NCI-H748 (cell line): ENCODE data around the gene TLCD2.
"Not testable (repeated sequence)": the region's sequence is repeated elsewhere in the genome, so short reads cannot be mapped to it uniquely, and the experiment has no call there.

Experiments used
- DNase-seq: peaks from one replicate; lab custom pipeline; 2025; ENCODE audit not compliant: unreplicated experiment; lab: John Stamatoyannopoulos, UW

The TLCD2 gene, protein sequence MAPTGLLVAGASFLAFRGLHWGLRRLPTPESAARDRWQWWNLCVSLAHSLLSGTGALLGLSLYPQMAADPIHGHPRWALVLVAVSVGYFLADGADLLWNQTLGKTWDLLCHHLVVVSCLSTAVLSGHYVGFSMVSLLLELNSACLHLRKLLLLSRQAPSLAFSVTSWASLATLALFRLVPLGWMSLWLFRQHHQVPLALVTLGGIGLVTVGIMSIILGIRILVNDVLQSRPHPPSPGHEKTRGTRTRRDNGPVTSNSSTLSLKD

GRCh38 chr17:1709971-1710806, at the start of gene TLCD2:
TLCD2 (minus strand) TSS chr17:1710377; CDS start chr17:1710242, 135 bp downstream.
- peak; percentile 70 for DNase-seq

GRCh38 chr17:1759529-1759928, 49.4 kb upstream of the TLCD2 start:
- DNase-seq: no peak

DNA sequence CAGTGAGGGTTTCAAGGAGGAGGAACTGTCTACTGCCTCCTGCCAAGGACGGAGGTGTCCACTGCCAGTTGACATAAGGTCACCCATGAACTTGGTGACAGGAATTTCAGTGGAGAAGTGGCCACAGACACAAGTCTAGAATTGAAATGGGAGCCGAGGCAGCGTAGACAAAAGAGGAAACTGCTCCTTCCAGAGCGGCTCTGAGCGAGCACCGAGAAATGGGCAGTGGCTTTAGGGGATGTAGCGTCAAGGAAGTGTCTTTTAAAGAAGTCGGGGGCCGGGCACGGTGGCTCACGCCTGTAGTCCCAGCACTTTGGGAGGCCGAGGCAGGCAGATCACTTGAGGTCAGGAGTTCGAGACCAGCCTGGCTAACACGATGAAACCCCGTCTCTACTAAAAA, 48.6 kb upstream of the TLCD2 start:
- DNase-seq: no peak

DNA sequence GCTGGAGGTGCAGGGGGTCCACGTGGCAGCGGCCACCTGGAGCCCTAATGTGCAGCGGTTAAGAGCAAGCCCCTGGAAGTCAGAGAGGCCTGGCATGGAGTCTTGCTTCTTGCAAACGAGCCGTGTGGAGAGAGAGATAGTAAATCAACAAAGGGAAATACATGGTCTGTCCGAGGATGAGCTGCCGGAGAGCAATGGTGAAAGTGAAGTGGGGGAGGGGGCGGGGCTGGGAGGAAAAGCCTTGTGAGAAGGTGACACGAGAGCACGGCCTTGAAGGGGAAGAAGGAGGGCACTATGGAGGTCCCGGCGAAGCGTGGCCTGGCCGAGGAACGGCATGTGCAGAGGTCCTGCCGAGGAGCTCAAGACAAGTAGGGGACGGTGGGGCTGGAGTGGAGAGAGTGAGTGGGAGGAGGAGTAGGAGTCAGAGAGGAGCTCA, 45.7 kb upstream of the TLCD2 start:
- DNase-seq: no peak

DNA sequence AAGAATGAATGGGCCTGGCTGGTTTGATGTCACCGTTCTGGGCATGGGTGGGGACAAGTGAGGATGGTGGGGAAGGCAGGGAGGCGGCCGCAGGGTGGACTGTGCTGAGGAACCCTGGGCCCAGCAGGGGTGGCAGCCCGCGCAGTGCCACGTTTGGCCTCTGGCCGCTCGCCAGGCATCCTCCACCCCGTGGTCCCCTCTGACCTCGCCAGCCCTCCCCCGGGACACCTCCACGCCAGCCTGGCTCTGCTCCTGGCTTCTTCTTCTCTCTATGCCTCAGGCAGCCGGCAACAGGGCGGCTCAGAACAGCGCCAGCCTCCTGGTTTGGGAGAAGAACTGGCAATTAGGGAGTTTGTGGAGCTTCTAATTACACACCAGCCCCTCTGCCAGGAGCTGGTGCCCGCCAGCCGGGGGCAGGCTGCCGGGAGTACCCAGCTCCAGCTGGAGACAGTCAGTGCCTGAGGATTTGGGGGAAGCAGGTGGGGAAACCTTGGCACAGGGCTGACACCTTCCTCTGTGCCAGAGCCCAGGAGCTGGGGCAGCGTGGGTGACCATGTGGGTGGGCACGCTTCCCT, 45.2 kb upstream of the TLCD2 start:
- no peak for DNase-seq

DNA sequence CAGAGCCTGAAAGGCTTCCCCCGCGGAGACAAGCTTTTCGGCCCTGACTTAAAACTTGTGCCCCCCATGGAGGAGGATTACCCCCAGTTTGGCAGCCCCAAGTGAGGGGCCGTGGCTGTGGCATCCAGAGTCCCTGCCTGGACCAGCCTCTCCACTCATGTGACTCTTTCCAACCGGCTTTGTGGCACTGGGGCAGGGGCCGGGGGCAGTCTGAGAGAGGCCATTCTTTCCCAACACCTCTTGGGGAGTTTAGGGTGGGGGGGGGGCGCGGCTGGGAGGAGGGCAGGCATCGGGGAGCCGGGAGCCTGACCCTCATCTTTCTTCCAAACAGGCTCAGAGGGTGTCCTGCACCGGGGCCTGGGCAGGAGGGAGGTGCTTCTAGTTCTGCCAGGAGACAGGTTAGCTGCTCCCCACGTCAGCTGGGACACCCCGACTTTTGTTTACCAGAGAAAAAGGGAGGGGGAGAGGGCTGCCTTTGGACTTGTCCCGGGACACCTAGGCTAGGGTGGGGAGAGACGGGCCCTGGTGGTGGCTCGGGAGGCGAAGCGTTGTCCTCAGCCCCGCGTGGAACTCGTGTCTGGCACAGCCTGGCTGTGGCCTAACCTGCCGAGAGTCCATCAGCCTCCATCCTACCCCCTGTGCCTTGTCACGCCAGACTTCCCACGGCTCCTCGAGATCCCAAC, 44.4 kb upstream of the TLCD2 start:
- DNase-seq: no peak

GRCh38 chr17:1753767-1754429, 43.7 kb upstream of the TLCD2 start:
- no peak for DNase-seq

GRCh38 chr17:1752425-1753262, 42.5 kb upstream of the TLCD2 start:
- DNase-seq: peak; percentile 64

GRCh38 chr17:1750628-1751027, 40.5 kb upstream of the TLCD2 start:
- no peak for DNase-seq

DNA sequence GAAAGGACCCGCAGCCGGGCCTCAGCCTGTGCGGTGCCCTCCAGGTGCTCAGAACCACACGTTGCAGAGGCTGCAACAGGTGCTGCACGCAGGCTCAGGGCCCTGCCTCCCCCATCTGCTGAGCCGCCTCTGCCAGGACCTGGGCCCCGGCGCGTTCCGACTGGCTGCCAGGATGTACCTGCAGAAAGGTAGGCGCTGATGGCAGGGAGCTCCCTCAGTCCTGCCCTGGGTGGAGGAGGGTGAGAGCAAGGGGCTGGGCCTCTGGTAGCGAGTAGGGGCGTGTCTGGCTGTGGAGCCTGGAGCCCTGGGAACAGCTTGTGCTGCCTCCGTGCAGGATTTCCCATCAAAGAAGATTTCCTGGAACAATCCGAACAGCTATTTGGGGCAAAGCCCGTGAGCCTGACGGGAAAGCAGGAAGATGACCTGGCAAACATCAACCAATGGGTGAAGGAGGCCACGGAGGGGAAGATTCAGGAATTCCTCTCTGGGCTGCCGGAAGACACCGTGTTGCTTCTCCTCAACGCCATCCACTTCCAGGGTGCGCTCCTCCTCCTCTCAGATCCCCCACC, 36.9 kb upstream of the TLCD2 start:
- peak; percentile 31 for DNase-seq

DNA sequence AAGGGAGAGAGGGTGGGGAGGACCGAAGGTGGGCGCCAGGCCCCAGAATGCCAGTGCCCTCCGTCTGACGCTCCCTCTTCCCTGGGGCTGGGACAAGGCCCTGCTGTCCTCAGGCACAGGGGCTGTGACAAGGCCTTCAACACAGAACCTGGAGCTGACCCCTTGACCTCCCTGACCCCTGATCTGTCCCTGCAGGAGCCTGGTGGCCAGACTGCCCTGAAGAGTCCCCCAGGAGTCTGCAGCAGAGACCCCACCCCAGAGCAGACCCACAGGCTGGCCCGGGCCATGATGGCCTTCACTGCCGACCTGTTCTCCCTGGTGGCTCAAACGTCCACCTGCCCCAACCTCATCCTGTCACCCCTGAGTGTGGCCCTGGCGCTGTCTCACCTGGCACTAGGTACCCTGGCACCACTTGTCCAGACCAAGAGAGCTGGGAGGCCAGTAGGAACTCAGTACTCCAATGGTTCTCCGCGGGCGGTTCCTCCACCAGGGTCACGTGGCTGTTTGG, 35.4 kb upstream of the TLCD2 start:
- DNase-seq: no peak

DNA sequence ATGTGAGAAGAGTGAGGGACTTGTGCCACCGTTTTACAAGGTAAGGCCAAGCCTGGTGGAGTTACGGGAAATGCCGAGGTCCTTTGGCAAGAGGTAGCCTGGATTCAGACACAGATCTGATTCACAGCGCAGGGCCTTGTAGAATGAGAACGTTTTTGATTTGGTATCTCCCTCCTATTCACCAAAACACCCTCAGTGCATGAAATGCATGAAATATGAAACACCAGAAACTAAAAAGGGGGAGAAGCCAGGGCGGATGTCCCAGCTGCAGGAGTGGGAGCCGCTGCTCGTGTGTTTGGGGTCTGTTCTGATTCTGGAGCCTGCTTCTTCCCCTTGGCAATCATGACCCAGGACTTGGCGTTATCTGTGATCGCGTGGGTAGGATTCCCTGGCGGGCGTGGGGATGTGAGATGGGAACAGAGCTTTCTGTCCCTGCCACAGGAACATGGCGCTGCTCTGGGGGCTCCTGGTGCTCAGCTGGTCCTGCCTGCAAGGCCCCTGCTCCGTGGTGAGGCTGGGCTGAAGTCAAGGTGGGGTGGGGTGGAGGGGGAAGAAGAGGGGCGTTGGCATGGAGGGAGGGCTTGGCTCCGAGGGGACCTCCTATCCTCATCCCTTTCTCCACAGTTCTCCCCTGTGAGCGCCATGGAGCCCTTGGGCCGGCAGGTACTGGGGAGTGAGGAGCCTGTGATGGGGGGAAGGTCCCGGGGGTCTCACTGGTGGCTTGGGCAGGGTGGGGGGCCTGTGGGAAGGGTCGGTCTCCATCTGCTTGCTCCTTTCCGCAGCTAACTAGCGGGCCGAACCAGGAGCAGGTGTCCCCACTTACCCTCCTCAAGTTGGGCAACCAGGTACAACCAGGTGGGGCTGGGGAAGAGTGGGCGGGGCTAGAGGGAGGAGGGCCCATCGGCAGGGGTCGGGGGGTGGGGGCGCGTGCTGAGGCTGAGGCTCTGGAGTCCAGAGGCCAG, 34.7 kb upstream of the TLCD2 start:
- no peak for DNase-seq

GRCh38 chr17:1743088-1743439, 32.9 kb upstream of the TLCD2 start:
- no peak for DNase-seq

DNA sequence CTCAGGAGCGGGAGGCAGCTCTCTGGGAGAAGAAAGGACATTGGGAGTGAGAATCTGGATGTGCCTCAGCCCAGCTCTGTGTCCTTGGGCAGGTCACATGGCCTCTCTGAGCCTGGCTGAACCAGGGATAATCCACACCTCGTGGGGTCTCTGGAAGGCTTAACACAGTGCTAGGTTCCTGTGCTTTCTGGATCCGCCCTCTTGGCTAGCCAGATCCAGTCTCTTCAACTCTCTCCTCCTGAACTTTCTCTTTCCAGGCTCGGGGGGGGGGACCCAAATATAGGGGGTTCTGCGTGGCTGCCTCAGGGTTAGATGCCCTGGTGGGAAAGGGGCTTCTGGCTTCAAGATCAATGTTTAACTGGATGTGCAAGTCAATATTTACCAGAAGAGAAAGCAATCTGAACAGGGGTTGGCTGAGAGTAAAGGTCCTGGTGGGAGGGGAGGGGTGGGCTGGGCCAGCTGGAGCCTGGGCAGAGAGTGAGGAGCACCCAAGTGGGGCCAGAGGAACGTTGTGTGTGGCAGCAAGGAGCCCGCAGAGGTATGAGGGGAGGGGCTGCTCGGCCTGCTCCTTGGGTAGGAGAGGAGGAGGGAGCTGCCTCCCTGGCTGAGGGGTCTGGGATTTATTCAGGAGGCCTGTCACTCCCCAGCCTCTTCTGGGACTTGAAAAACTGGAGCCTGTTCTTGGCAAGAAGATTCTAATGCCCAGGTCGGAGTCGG, 32.4 kb upstream of the TLCD2 start, which contains the start of gene SERPINF2:
Gene SERPINF2, plus strand, starts transcription at position 501 of the 717 bp plus-strand sequence. CDS start 2,125 bp downstream, outside the sequence.
- no peak for DNase-seq

DNA sequence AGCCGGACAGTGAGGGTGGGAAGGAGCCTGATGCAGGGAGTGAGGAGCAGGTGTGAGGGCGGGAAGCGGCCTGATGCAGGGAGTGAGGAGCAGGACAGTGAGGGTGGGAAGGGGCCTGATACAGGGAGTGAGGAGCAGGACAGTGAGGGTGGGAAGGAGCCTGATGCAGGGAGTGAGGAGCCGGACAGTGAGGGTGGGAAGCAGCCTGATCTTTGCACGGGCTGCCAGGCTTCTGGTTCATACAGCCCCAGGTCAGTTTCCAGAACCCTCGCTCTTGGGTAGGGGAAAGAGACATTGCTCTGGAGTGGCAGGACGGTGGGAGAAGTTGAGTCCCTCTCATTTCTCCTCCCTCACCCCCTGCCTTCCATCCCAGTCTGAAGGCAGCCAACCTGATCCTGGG, 31.7 kb upstream of the TLCD2 start:
- DNase-seq: not testable (repeated sequence)

DNA sequence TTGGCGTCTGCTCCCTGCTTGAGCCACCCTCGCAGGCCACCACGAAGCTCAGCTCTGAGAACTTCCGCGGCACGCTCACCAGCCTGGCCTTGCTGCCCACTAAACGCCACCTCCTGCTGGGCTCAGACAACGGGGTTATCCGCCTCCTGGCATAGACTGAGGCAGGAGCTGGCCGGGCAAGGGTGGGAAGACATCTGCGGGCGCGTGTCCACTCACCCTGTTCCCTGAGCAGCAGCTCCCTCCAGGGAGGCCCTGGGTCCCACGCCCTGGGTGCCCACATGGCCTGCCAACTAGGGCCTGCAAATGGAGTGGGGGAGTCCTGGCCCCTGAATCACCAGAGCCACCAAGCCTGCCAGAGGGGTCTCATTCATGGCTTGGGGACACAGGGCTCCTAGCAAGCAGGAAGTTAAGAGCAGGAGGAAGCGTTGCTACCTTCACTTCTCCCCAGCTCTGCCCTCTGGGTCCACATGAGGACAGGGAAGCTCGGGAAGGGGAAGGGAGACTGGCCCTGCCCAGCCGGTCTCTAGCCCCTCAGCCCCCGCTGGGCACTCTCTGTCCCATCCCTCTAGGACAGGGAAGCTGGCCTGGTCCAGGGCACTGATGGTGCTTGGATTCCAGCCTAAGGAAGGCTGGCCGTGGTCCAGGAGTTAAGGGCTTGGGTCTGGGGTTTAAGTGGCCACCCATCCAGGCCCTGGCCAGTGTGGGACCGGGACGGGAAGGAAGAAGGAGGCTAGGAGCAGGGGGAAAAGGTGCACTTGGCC, 27.5 kb upstream of the TLCD2 start:
- DNase-seq: no peak
